Effector CD4-positive, alpha-beta T cell (primary cell): ENCODE measurements around the gene UBE2C. TPM values are rescaled to one million over a fixed set of nuclear protein-coding genes. Genes with fewer than 3 reads are reported as not detected.
"Not testable (repeated sequence)": the region's sequence is repeated elsewhere in the genome, so short reads cannot be mapped to it uniquely, and the experiment has no call there.

Experiments
- DNase-seq: peaks from one replicate; pipeline ENCODE4 v3.0.0-alpha.2; 2020
- total RNA-seq: gene quantifications from one replicate; lab custom pipeline; 2026; lab: John Stamatoyannopoulos, UW

Gene UBE2C
- not detected for total RNA-seq

- DNase-seq, result peak; percentile 92
Observed at GRCh38 chr20:45812157-45813005, at the start of gene UBE2C. UBE2C (plus strand) TSS chr20:45812644; CDS start chr20:45812696, 52 bp downstream.

- DNase-seq, result not testable (repeated sequence)
Observed at GRCh38 chr20:45764618-45765282, 47.7 kb upstream of the UBE2C start.

GRCh38 chr20:45765307-45765875 lies 47.1 kb upstream of the UBE2C start:
- DNase-seq, result no peak

- no peak for DNase-seq
Observed at GRCh38 chr20:45765980-45766379, 46.5 kb upstream of the UBE2C start.

GRCh38 chr20:45768479-45768878 lies 44.0 kb upstream of the UBE2C start:
- DNase-seq, result no peak

GRCh38 chr20:45771182-45771759 lies 41.2 kb upstream of the UBE2C start:
- DNase-seq, result peak; percentile 74

GRCh38 chr20:45772693-45773092 lies 39.8 kb upstream of the UBE2C start:
- no peak for DNase-seq

GRCh38 chr20:45774945-45775344 lies 37.5 kb upstream of the UBE2C start:
- no peak for DNase-seq

- DNase-seq, result no peak
Observed at GRCh38 chr20:45775411-45775810, 37.0 kb upstream of the UBE2C start.

GRCh38 chr20:45776931-45777330 lies 35.5 kb upstream of the UBE2C start:
- DNase-seq, result no peak

- DNase-seq, result no peak
Observed at GRCh38 chr20:45779011-45779915, 33.2 kb upstream of the UBE2C start.

GRCh38 chr20:45780159-45780558 lies 32.3 kb upstream of the UBE2C start:
- DNase-seq, result no peak

- DNase-seq, result no peak
Observed at GRCh38 chr20:45781391-45781931, 31.0 kb upstream of the UBE2C start.

- no peak for DNase-seq
Observed at GRCh38 chr20:45782890-45783289, 29.6 kb upstream of the UBE2C start.

GRCh38 chr20:45783656-45784294 lies 28.7 kb upstream of the UBE2C start:
- no peak for DNase-seq

GRCh38 chr20:45788351-45788750 lies 24.1 kb upstream of the UBE2C start:
- no peak for DNase-seq

GRCh38 chr20:45792317-45793118 lies 19.9 kb upstream of the UBE2C start:
- DNase-seq, result no peak

- no peak for DNase-seq
Observed at GRCh38 chr20:45796337-45797065, 15.9 kb upstream of the UBE2C start.

GRCh38 chr20:45797510-45797909 lies 14.9 kb upstream of the UBE2C start:
- not testable (repeated sequence) for DNase-seq

- not testable (repeated sequence) for DNase-seq
Observed at GRCh38 chr20:45797955-45798354, 14.5 kb upstream of the UBE2C start.
